Upper lobe of right lung (tissue), 1 donor: ENCODE measurements around the gene SLC44A2. TPM values are rescaled to one million over a fixed set of nuclear protein-coding genes. Genes with fewer than 3 reads are reported as not detected.
"Not testable (repeated sequence)": the region's sequence is repeated elsewhere in the genome, so short reads cannot be mapped to it uniquely, and the experiment has no call there.

Source experiments
- ATAC-seq: fragments of 200-7000 bp; cut with Tn5 transposase; one replicate; pipeline ENCODE4 v1.9.1; 2020; ENCODE audit warnings: mild to moderate bottlenecking, moderate library complexity
- DNase-seq: peaks from one replicate; pipeline ENCODE4 v3.0.0-alpha.2; 2020
- H3K27ac ChIP-seq: fragments of 200-600 bp; one replicate; pipeline ENCODE4 v1.8.0; 2022
- H3K27me3 ChIP-seq: fragments of 200-600 bp; one replicate; pipeline ENCODE4 v1.8.0; 2022; ENCODE audit warnings: mild to moderate bottlenecking
- H3K36me3 ChIP-seq: fragments of 200-600 bp; one replicate; pipeline ENCODE4 v1.8.0; 2022
- H3K4me1 ChIP-seq: fragments of 200-600 bp; one replicate; pipeline ENCODE4 v1.8.0; 2022
- H3K4me3 ChIP-seq: fragments of 200-600 bp; one replicate; pipeline ENCODE4 v1.8.0; 2022; ENCODE audit warnings: mild to moderate bottlenecking
- H3K9me3 ChIP-seq: fragments of 200-600 bp; one replicate; pipeline ENCODE4 v1.8.0; 2022
- CTCF ChIP-seq: fragments of 200-600 bp; IDR thresholded peaks from one replicate; pipeline ENCODE4 v1.8.0; 2022; ENCODE audit warnings: antibody characterized with exemption
- intact Hi-C: fragments of 100-400 bp; cut with DNase I; formaldehyde crosslinking; loops from one replicate; pipeline ENCODE4 v1.11.0; 2022
- total RNA-seq: library from RNA; stranded (reverse); fragmentation: NEBNext Ultra II Directional; extraction: Animal tissue kit (Norgen Biotek cat#: 25700); gene quantifications from one replicate; pipeline ENCODE4 v1.2.1, GENCODE V29; 2021
- donor health status: DM: no; HTN: yes; CAD: no; lungs with severe emphysema.

Gene SLC44A2
- total RNA-seq, 1 donor from 2014 or later: 293 TPM

GRCh38 chr19:10654610-10655456 is 29.5 kb downstream of the SLC44A2 start:
- TF ChIP-seq CTCF: no peak
- H3K4me1 ChIP-seq: peaks cover 30% of the 10 kb centered on the region
- intact Hi-C loops: no loop called here
- H3K4me3 ChIP-seq: peak overlapping the region; percentile 93
- H3K36me3 ChIP-seq: no peaks in the 10 kb centered on the region
- DNase-seq (peak; percentile 80), ATAC-seq (peak; percentile 22)
- no peaks in the 10 kb centered on the region for H3K27me3 ChIP-seq
- H3K27ac ChIP-seq: peak overlapping the region; percentile 99
- no peaks in the 10 kb centered on the region for H3K9me3 ChIP-seq

GRCh38 chr19:10655457-10656312 is 30.3 kb downstream of the SLC44A2 start:
- ATAC-seq: no peak
- no peaks in the 10 kb centered on the region for H3K9me3 ChIP-seq
- H3K36me3 ChIP-seq: no peaks in the 10 kb centered on the region
- intact Hi-C loops: no loop called here
- H3K4me3 ChIP-seq: peak overlapping the region; percentile 93
- peak overlapping the region; percentile 65 for H3K27ac ChIP-seq
- H3K27me3 ChIP-seq: no peaks in the 10 kb centered on the region
- H3K4me1 ChIP-seq: peaks cover 34% of the 10 kb centered on the region
- no peak for TF ChIP-seq CTCF
- no peak for DNase-seq

- TF ChIP-seq CTCF: no peak
- DNase-seq (no peak), ATAC-seq (no peak)
- intact Hi-C loops: no loop called here
- Histone ChIP-seq H3K4me1 (peaks cover 52% of the 10 kb centered on the region), H3K9me3 (no peaks in the 10 kb centered on the region), H3K27ac (no peak overlapping the region), H3K27me3 (no peaks in the 10 kb centered on the region), H3K4me3 (no peak overlapping the region), H3K36me3 (no peaks in the 10 kb centered on the region)
Observed at GRCh38 chr19:10660346-10660745, 35.0 kb downstream of the SLC44A2 start.

- H3K27ac ChIP-seq: no peak overlapping the region
- peak; percentile 78 for ATAC-seq
- H3K36me3 ChIP-seq: peaks cover 5% of the 10 kb centered on the region
- no peak overlapping the region for H3K4me3 ChIP-seq
- no peaks in the 10 kb centered on the region for H3K9me3 ChIP-seq
- no peaks in the 10 kb centered on the region for H3K27me3 ChIP-seq
- intact Hi-C loops: no loop called here
- peaks cover 47% of the 10 kb centered on the region for H3K4me1 ChIP-seq
- no peak for TF ChIP-seq CTCF
- no peak for DNase-seq
Observed at GRCh38 chr19:10661946-10662345, 36.6 kb downstream of the SLC44A2 start.

- Histone ChIP-seq H3K36me3 (peaks cover 11% of the 10 kb centered on the region), H3K9me3 (no peaks in the 10 kb centered on the region), H3K27ac (no peak overlapping the region), H3K4me3 (no peak overlapping the region), H3K27me3 (no peaks in the 10 kb centered on the region), H3K4me1 (peaks cover 48% of the 10 kb centered on the region)
- no peak for TF ChIP-seq CTCF
- no peak for DNase-seq
- ATAC-seq: peak; percentile 17
- intact Hi-C loops: no loop called here
Observed at GRCh38 chr19:10662384-10663251, 37.3 kb downstream of the SLC44A2 start.

- peaks cover 14% of the 10 kb centered on the region for H3K36me3 ChIP-seq
- DNase-seq, H3K9me3 ChIP-seq, H3K4me3 ChIP-seq, H3K27ac ChIP-seq, H3K27me3 ChIP-seq, ATAC-seq, intact Hi-C loops: not testable (repeated sequence)
- H3K4me1 ChIP-seq: peaks cover 48% of the 10 kb centered on the region
Observed at GRCh38 chr19:10663252-10663563, 37.9 kb downstream of the SLC44A2 start.
